Right lobe of liver (tissue), 6 donors: ENCODE data around the gene IRAK3. TPM values are rescaled to one million over a fixed set of nuclear protein-coding genes. Genes with fewer than 3 reads are reported as not detected.
A peak's percentile ranks its signal among the peaks of the same experiment; 100 is the strongest.

Source experiments
- ATAC-seq, 4 donors: fragments of 200-7000 bp; cut with Tn5 transposase; one replicate each; pipeline ENCODE4 v1.9.1; 2020; ENCODE audit warnings: mild to moderate bottlenecking in 4 of 4, moderate library complexity in 4 of 4
- DNase-seq, 3 donors: peaks; one replicate each; pipeline ENCODE4 v3.0.0-alpha.2; 2020
- H3K27ac ChIP-seq, 3 donors: fragments of 200-600 bp; one replicate each; pipeline ENCODE4 v1.8.0; 2022
- H3K27me3 ChIP-seq, 2 donors: fragments of 200-600 bp; one replicate each; pipeline ENCODE4 v1.8.0; 2022
- H3K36me3 ChIP-seq, 4 donors: fragments of 200-600 bp; sonication (generic) in 1 of 4; one replicate each; pipeline versions ENCODE4 v1.5.1 to v1.8.0; 2017 to 2022; ENCODE audit warnings: control low read depth in 1 of 4
- H3K4me1 ChIP-seq, 4 donors: fragments of 200-600 bp; sonication (generic) in 1 of 4; one replicate each; pipeline versions ENCODE4 v1.5.1 to v1.8.0; 2017 to 2022; ENCODE audit warnings: control low read depth in 1 of 4
- H3K4me3 ChIP-seq, 3 donors: fragments of 200-600 bp; one replicate each; pipeline ENCODE4 v1.8.0; 2022
- H3K9me3 ChIP-seq, 4 donors: fragments of 200-600 bp; sonication (generic) in 1 of 4; one replicate each; pipeline versions ENCODE4 v1.5.1 to v1.8.0; 2017 to 2022; ENCODE audit warnings: control low read depth in 1 of 4
- CTCF ChIP-seq, 4 donors: fragments of 200-600 bp in 3 of 4; fragments of 450-650 bp in 1 of 4; IDR thresholded peaks; one replicate each; pipeline versions ENCODE4 v1.5.1 to v1.8.0; 2016 to 2022; ENCODE audit warnings: antibody characterized with exemption in 4 of 4, mild to moderate bottlenecking in 2 of 4
- POLR2A ChIP-seq: fragments of 450-650 bp; IDR thresholded peaks from one replicate; pipeline ENCODE4 v1.6.1; 2017; ENCODE audit warnings: antibody characterized with exemption, mild to moderate bottlenecking
- WGBS: methylation state at CpG from one replicate; pipeline ENCODE4 v1.1.6; 2018; ENCODE audit warnings: low coverage, low lambda C conversion rate; ENCODE audit not compliant: insufficient coverage; ENCODE audit errors: missing lambda C conversion rate; 5-methylcytosine and 5-hydroxymethylcytosine counted together
- intact Hi-C, 2 donors: fragments of 100-400 bp; cut with DNase I; formaldehyde crosslinking; loops; one replicate each; pipeline versions ENCODE4 v1.11.2 to v1.14.1; 2022
- total RNA-seq, 6 experiments: library from RNA; depleted of rRNA in 2 of 6; stranded (reverse); fragments of >200 nt in 2 of 6; fragmentation: NEBNext Ultra II Directional in 3 of 6; extraction: Animal tissue kit (Norgen Biotek cat#: 25700) in 3 of 6; gene quantifications; one replicate each; pipeline versions ENCODE4 v1.1.0 to v1.2.4, GENCODE V29; 2016 to 2023
- donor health status: DM: no; HTN: yes; CAD: no.
- donor health status: DM: no; HTN: no; CAD: no.
- donor health status: DM: no; HTN: no; CAD: no.
- donor health status: DM: no; HTN: yes; CAD: no.
- donor health status: DM: no; HTN: yes; CAD: no.

Gene IRAK3
- total RNA-seq, 6 experiments from 2014 or later, result 1.3 to 7.0 (median 3.5) TPM

- Histone ChIP-seq H3K4me3 (no peak overlapping the region), H3K27ac (no peak overlapping the region), H3K9me3 (no peaks in the 10 kb centered on the region), H3K4me1 (no peaks in the 10 kb centered on the region), H3K36me3 (no peaks in the 10 kb centered on the region), H3K27me3 (no peaks in the 10 kb centered on the region)
- DNase-seq (no peak), ATAC-seq (peak; percentile 70 to 85 (median 82))
- WGBS, result 35% methylated on average over 5 of the region's 5 CpGs
- intact Hi-C loops, result loop anchor here in 1 of 2 donors (10.0 kb wide), 1 partner anchor 135 kb away; no protein-coding TSS in a partner anchor
- TF ChIP-seq POLR2A (no peak), CTCF (IDR thresholded peaks at IDR 0.05) (peak; percentile 65 to 70 (median 68))
Observed at GRCh38 chr12:66269757-66270383, 80.9 kb downstream of the IRAK3 start.

- H3K9me3 ChIP-seq, result no peaks in the 10 kb centered on the region
- intact Hi-C loops, result loop anchor here in 1 of 2 donors (10.0 kb wide), 1 partner anchor 134 kb away; no protein-coding TSS in a partner anchor
Observed at GRCh38 chr12:66270613-66271012, 81.6 kb downstream of the IRAK3 start.

GRCh38 chr12:66272650-66273049 lies 83.6 kb downstream of the IRAK3 start:
- intact Hi-C loops, result loop anchor here in 1 of 2 donors (10.0 kb wide), 1 partner anchor 132 kb away; no protein-coding TSS in a partner anchor
- no peak for DNase-seq
- Histone ChIP-seq H3K9me3 (no peaks in the 10 kb centered on the region), H3K27ac (no peak overlapping the region), H3K27me3 (no peaks in the 10 kb centered on the region), H3K36me3 (no peaks in the 10 kb centered on the region), H3K4me3 (no peak overlapping the region), H3K4me1 (no peaks in the 10 kb centered on the region)
- WGBS, result 60% methylated on average over 3 of the region's 3 CpGs
- no peak for TF ChIP-seq POLR2A
- no peak for ATAC-seq

More at GRCh38 chr12:66270613-66271012, 81.6 kb downstream of the IRAK3 start:
- no peak overlapping the region for H3K4me3 ChIP-seq
- TF ChIP-seq POLR2A (no peak), CTCF (IDR thresholded peaks at IDR 0.05) (no peak)
- no peaks in the 10 kb centered on the region for H3K4me1 ChIP-seq
- DNase-seq (no peak), ATAC-seq (peak in 1 of 4 donors; percentile 34)
- no peaks in the 10 kb centered on the region for H3K36me3 ChIP-seq
- no peaks in the 10 kb centered on the region for H3K27me3 ChIP-seq
- WGBS, result 63% methylated on average over 1 of the region's 1 CpG
- H3K27ac ChIP-seq, result no peak overlapping the region

- Histone ChIP-seq H3K36me3 (no peaks in the 10 kb centered on the region), H3K4me1 (no peaks in the 10 kb centered on the region), H3K27ac (no peak overlapping the region), H3K9me3 (no peaks in the 10 kb centered on the region), H3K27me3 (no peaks in the 10 kb centered on the region), H3K4me3 (no peak overlapping the region)
- TF ChIP-seq CTCF (IDR thresholded peaks at IDR 0.05), result no peak
- TF ChIP-seq POLR2A, result no peak
- WGBS, result 33% methylated on average over 1 of the region's 1 CpG
- ATAC-seq (no peak), DNase-seq (no peak)
- intact Hi-C loops, result loop anchor here in 1 of 2 donors (10.0 kb wide), 1 partner anchor 132 kb away; no protein-coding TSS in a partner anchor
Observed at GRCh38 chr12:66273147-66273546, 84.1 kb downstream of the IRAK3 start.

GRCh38 chr12:66275040-66275439 lies 86.0 kb downstream of the IRAK3 start:
- ATAC-seq (no peak), DNase-seq (no peak)
- Histone ChIP-seq H3K4me1 (no peaks in the 10 kb centered on the region), H3K27me3 (no peaks in the 10 kb centered on the region), H3K36me3 (no peaks in the 10 kb centered on the region), H3K4me3 (no peak overlapping the region), H3K27ac (no peak overlapping the region), H3K9me3 (no peaks in the 10 kb centered on the region)
- intact Hi-C loops, result loop anchor here in 1 of 2 donors (10.0 kb wide), 1 partner anchor 130 kb away; no protein-coding TSS in a partner anchor
- no peak for TF ChIP-seq CTCF (IDR thresholded peaks at IDR 0.05)
- TF ChIP-seq POLR2A, result no peak
- 51% methylated on average over 2 of the region's 2 CpGs for WGBS
